ENCODE measurements around the gene GPC5. TPM values are rescaled to one million over a fixed set of nuclear protein-coding genes. Genes with fewer than 3 reads are reported as not detected.

The GPC5 gene
- total RNA-seq, 2 donors from 2014 or later, result not detected

GRCh38 chr13:91459485-91459884 is 61.1 kb downstream of the GPC5 start:
- Histone ChIP-seq H3K9me3 (no peaks in the 10 kb centered on the region), H3K27me3 (no peaks in the 10 kb centered on the region), H3K4me1 (no peaks in the 10 kb centered on the region), H3K4me3 (no peak overlapping the region), H3K27ac (no peak overlapping the region), H3K36me3 (replicated peaks in 1 of 2; ENCODE audit: insufficient read depth in 1 of 2, low read depth in 2 of 2) (no peaks in the 10 kb centered on the region)
- TF ChIP-seq POLR2A (IDR thresholded peaks at IDR 0.05), result no peak
- TF ChIP-seq CTCF (IDR thresholded peaks at IDR 0.05), result no peak
- ATAC-seq (no peak), DNase-seq (no peak)
- intact Hi-C loops (cut with DNase I), result no loop called here

- intact Hi-C loops (cut with DNase I), result no loop called here
- no peak for ATAC-seq
- WGBS, 2 donors, result 54 to 61% methylated on average over 5 of the region's 5 CpGs
- Histone ChIP-seq H3K4me1 (no peaks in the 10 kb centered on the region), H3K27ac (no peak overlapping the region), H3K27me3 (no peaks in the 10 kb centered on the region), H3K9me3 (no peaks in the 10 kb centered on the region), H3K4me3 (no peak overlapping the region), H3K36me3 (replicated peaks in 1 of 2; ENCODE audit: insufficient read depth in 1 of 2, low read depth in 2 of 2) (no peaks in the 10 kb centered on the region)
- DNase-seq, result no peak
- no peak for TF ChIP-seq CTCF (IDR thresholded peaks at IDR 0.05)
- no peak for TF ChIP-seq POLR2A (IDR thresholded peaks at IDR 0.05)
These were observed 65.9 kb downstream of the GPC5 start for GRCh38 chr13:91464336-91464735.

- WGBS, 2 donors, result 50 to 51% methylated on average over 3 of the region's 3 CpGs
- intact Hi-C loops (cut with DNase I), result no loop called here
- no peak overlapping the region for H3K27ac ChIP-seq
These were observed 68.8 kb downstream of the GPC5 start for GRCh38 chr13:91467236-91467635.

GRCh38 chr13:91468301-91468700 is 69.9 kb downstream of the GPC5 start:
- WGBS, 2 donors, result 49 to 75% methylated on average over 2 of the region's 2 CpGs
- intact Hi-C loops (cut with DNase I), result no loop called here
- H3K27ac ChIP-seq, result no peak overlapping the region
- no peak for ATAC-seq
- TF ChIP-seq CTCF (IDR thresholded peaks at IDR 0.05) (no peak), POLR2A (IDR thresholded peaks at IDR 0.05) (no peak)
- no peaks in the 10 kb centered on the region for H3K9me3 ChIP-seq
- H3K36me3 ChIP-seq (replicated peaks in 1 of 2; ENCODE audit: insufficient read depth in 1 of 2, low read depth in 2 of 2), result no peaks in the 10 kb centered on the region
- H3K4me3 ChIP-seq, result no peak overlapping the region
- no peaks in the 10 kb centered on the region for H3K27me3 ChIP-seq
- no peaks in the 10 kb centered on the region for H3K4me1 ChIP-seq
- DNase-seq, result no peak

More at GRCh38 chr13:91467236-91467635, 68.8 kb downstream of the GPC5 start:
- Histone ChIP-seq H3K4me1 (no peaks in the 10 kb centered on the region), H3K36me3 (replicated peaks in 1 of 2; ENCODE audit: insufficient read depth in 1 of 2, low read depth in 2 of 2) (no peaks in the 10 kb centered on the region), H3K27me3 (no peaks in the 10 kb centered on the region), H3K4me3 (no peak overlapping the region), H3K9me3 (no peaks in the 10 kb centered on the region)
- no peak for ATAC-seq
- no peak for DNase-seq
- TF ChIP-seq POLR2A (IDR thresholded peaks at IDR 0.05) (no peak), CTCF (IDR thresholded peaks at IDR 0.05) (no peak)

GRCh38 chr13:91470084-91470621 is 71.7 kb downstream of the GPC5 start:
- no peaks in the 10 kb centered on the region for H3K27me3 ChIP-seq
- no peak for TF ChIP-seq POLR2A (IDR thresholded peaks at IDR 0.05)
- TF ChIP-seq CTCF (IDR thresholded peaks at IDR 0.05), result no peak
- WGBS, 2 donors, result 63 to 66% methylated on average over 4 of the region's 4 CpGs
- DNase-seq (no peak), ATAC-seq (no peak)
- no peaks in the 10 kb centered on the region for H3K9me3 ChIP-seq
- H3K4me1 ChIP-seq, result no peaks in the 10 kb centered on the region
- H3K36me3 ChIP-seq (replicated peaks in 1 of 2; ENCODE audit: insufficient read depth in 1 of 2, low read depth in 2 of 2), result no peaks in the 10 kb centered on the region
- H3K4me3 ChIP-seq, result no peak overlapping the region
- no peak overlapping the region for H3K27ac ChIP-seq
- intact Hi-C loops (cut with DNase I), result no loop called here
